Anterior cingulate cortex (tissue), 58 donors: ENCODE data around the gene SFT2D1.
"Not testable (repeated sequence)": the region's sequence is repeated elsewhere in the genome, so short reads cannot be mapped to it uniquely, and the experiment has no call there.

Source experiments
- DNase-seq, 58 donors: peaks; one replicate each; lab custom pipeline; 2025; lab: John Stamatoyannopoulos, UW

The SFT2D1 gene

DNA sequence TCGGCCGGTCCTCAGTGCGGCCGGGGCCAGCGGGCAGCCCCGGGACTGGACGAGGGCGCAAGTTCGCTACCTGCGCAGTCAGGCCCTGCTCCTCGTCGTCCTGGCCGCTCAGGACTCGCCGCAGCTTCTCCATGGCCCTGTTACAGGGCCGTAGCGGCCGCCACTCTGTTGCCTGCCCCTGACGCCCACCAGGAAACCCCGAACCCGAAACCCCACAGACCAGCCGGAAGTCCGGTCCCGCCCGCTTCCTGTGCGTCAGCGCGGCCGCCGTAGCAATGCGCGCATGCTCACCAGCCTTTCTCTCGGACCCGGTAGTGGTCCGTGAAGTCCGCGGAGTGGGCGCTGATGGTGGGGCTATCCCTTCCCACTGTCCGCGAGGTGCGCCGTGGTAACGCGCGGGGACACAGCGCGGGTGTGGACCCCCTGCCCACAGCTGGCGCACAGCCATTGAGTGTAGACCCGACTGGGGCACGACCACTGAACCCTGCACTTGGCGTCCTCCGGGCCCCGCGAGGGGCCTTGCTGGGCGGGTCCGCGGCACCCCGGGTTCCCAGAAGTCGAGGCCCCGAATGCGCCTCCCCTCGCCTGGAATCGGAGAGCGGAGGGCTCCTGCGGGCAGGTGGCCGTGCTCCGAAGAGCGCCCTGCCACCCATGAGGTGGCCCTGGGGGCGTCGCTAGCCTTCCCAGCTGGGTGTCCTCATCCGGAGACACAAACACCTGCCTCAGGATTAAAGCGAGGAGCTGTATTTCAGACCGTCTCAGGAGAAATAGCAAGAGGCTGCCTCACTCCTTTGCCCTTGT is at the start of gene SFT2D1:
SFT2D1 (minus strand) TSS at position 197 of the 801 bp plus-strand sequence; CDS start at position 133, 64 bp downstream.
- DNase-seq: peak in 57 of 58 donors; percentile 17 to 87 (median 75)

DNA sequence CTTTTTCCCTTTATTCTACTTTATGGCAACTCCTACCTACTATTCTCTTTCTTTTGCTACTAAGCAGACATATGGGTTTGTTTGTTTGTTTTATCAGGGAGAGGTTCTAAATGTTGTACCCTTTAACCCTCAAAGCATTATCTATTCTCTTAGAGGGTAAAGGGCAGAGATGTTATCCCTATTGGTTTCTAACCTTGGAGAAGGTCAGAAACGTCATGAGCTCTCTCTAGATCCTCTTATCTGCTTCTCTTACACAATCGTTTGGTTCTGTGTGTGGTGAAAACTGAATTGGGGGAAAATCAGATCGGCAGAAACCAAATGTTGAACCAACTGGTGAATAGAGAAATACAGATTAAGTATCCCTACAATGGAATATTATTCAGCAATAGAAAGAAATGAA is 46.8 kb upstream of the SFT2D1 start:
- no peak for DNase-seq

DNA sequence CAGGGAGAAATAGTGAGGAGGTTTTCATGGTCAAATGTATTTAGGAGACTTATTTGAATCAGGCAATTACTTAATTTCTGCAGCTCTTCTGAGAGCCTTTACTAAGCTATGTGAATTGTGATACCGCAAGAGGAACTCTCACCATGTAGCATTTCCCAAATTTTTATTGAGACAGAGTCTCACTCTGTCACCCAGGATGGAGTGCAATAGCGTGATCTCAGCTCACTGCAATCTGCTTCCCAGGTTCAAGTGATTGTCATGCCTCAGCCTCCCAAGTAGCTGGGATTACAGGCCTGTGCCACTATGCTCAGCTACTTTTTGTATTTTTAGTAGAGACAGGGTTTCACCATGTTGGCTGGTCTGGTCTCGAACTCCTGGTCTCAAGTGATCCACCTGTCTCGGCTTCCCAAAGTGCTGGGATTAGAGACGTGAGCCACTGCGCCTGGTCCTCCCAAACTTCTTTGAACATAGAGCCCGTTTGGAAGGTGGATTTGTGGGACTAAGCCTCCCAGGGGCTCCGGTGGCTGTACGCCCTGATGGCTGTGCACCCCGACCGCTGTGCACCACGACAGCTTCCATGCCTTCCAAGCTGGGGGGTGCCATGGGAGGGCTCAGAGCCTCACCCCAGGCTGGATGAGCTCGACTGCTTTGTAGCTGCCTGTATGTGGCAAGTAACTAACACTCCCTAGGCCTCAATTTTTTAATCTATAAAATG is 46.1 kb upstream of the SFT2D1 start:
- no peak for DNase-seq

DNA sequence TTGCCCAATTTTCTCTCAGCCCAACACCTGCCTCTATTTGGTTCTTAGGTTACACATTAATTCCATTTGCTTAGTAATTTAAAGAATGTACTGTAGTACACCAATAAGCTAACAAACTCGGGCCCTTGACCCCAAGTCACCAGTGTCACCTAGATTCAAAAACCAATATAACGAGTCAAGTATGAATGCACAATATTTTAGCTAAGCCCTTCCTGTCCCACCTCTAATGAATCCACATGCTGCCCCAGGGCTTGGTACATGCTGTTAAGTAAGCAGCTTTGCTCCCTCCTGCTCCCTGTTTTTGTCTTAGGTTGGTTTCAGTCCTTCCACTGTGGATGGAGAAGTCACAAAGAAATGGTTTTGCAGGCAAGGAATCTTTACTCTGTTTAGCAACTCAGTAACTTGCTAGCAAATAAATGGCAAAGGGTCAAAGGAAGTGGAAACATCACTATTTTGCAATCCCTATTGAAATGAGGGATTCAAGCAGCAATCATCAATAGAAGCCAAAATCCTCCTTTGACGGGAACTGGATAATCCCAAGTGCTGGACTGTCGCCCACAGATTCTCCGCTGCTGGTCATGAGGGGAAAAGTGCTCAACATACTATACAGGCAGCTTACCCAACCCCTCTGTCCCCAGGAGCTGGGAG is 45.4 kb upstream of the SFT2D1 start:
- no peak for DNase-seq

DNA sequence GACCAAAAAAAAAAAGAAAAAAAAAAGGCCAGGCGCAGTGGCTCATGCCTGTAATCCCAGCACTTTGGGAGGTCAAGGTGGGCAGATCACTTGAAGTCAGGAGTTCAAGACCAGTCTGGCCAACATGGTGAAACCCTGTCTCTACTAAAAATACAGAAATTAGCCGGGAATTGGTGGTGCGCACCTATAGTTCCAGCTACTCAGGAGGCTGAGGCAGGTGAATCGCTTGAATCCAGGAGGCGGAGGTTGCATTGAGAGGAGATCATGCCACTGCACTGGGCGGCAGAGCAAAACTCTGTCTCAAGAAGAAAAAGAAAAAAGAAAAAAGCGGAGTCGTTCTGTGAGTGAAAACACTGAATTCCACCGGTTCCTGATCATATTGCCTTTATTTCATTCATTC is 44.8 kb upstream of the SFT2D1 start:
- DNase-seq: not testable (repeated sequence)

DNA sequence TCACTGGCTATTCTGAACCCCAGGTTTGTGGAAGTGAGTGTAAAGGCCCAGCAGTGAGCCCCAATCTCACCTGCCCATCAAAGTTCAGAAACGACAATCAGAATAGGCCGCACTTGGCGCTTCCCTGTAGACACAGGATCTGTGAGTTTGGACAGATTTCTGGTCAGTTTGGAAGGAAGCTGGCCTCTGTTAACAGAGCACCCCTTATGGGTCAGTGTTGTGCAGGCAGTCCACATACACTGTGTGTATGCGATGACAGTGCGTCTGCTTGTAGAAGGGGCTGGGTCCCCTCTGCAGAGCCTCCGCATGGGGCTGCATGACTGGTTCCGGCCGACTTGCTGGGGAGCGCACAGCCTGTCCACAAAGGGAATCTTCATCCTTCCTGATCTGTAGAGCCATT is 43.8 kb upstream of the SFT2D1 start:
- DNase-seq: no peak

DNA sequence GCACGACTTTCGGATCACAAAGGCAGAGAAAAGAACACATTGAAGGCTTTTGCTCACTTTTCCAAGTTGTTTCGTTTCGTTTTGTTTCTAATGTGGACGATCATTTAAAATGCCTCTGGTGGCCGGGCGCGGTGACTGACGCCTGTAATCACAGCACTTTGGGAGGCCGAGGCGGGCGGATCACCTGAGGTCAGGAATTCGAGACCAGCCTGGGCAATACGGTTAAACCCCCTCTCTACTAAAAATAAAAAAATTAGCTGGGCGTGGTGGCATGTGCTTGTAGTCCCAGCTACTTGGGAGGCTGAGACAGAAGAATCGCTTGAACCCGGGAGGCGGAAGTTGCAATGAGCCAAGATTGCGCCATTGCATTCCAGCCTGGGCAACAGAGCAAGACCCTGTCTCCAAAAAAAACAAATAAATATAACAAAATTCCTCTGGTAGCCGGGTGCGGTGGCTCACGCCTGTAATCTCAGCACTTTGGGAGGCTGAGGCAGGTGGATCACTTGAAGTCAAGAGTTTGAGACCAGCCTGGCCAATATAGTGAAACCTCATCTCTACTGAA is 41.5 kb upstream of the SFT2D1 start:
- peak in 2 of 58 donors; percentile 42 for DNase-seq

DNA sequence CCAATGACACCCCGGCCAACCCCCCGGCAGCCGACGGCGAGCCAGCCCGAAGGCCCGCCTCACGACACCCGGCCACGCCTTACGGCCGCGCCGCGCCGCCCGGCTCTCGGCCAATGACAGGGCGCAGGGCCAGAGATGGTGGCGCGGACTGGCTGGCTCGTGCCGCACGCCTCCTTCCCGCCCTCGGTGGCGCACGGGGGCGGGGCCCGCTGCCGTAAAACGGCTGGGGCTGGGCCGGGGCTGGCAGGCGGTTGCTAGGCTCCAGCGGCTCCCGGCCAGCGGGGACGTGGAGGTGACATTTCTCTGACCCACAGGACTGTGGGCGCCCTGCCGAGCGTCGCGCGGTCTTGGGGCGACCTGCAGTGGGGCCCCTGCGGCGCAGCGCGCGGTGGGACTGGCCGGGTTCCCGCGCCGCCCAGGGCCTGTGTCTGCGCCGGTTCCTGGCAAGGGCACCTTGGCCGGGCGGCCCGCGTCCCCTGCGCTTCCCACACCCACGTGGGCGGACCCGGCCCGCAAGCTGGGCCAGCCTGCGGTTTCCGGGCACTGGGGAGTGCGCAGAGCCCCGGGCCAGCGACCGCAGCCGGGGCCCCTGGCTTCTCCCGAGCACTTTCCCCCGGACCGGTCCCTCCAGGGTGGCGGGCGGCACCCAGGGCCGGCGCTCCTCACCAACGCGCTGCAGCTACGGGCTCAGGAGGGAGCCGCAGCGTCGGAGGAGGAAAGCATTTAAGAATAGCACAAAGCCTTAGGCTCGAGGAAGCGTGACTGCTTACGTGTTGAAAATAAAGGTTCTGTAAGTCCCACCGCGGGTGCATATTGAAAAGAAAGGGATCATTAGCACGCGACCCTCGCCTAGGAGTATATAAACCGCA is 40.8 kb upstream of the SFT2D1 start, which contains the start of gene MPC1:
MPC1 (minus strand) TSS at position 8 of the 869 bp plus-strand sequence. CDS start 64 bp downstream, outside the sequence.
- peak; percentile 60 to 98 (median 95) for DNase-seq

DNA sequence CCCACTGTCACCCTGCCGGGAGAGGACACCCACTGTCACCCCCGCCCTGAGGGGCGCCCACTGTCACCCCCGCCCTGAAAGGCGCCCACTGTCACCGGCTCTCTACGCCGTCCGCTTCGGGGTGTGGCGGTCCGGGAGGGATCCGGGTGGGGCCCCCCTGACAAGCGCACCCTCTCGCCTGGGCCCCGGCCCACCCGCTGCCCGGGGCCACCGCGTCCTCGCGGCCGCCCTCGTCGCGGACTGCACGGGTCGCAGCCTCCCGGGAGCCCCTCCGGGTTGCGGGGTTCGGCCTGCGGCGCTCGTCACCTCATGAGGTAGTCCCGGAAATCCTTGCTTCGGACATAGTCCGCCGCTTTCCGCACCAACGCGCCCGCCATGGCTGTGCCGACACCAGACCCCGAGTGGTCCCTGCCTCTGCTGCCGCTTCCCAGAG is 40.2 kb upstream of the SFT2D1 start:
- peak in 1 of 58 donors; percentile 56 for DNase-seq

DNA sequence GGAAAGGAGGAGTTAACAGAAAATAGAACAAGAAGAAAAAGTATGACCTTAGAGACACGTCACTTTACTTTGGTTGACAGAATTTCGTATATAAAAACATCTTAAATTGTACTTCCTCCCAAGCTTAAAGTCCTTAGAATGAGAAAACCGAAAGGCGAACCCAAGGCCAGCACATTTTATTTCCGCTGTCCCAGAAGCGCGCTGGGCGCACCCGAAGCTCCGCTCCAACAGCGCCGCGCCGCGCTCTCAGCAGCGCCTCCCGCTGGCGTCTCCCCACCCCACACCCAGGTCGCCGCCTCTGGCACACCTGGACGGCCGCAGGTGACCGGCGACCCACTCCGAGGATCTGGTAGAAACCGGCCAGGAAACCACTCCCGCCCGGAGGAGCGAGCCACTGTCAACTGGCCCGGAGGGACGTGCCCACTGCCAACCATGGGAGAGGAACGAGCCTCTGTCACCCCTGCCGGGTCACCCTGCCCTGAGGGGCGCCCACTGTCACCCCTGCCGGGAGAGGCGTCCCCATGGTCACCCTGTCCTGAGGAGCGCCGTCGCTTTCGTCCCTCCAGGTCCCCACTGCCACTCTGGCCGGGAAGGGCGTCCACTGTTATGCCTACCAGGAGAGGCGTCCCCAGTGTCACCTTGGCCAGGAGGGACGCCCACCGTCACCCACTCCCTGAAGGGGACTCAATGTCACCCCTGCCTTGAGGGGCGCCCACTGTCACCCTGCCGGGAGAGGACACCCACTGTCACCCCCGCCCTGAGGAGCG is 39.6 kb upstream of the SFT2D1 start:
- peak in 50 of 58 donors; percentile 6 to 69 (median 44) for DNase-seq

DNA sequence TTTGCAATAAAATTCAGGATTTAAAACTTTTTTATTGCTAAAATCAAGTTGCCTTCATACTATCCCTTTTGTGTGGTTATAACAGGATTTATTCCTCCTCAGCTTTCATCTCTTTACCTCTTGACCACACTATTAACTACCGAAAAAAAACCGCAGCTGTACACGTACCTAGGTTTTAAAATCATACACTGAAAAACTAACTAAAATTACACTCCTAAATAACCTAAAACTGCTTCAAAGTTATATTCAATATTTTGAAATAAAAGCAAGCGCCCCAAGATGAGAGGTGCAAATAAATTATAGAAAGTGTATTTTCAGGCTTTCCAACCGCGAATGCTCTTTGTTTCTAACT is 39.0 kb upstream of the SFT2D1 start:
- DNase-seq: no peak

DNA sequence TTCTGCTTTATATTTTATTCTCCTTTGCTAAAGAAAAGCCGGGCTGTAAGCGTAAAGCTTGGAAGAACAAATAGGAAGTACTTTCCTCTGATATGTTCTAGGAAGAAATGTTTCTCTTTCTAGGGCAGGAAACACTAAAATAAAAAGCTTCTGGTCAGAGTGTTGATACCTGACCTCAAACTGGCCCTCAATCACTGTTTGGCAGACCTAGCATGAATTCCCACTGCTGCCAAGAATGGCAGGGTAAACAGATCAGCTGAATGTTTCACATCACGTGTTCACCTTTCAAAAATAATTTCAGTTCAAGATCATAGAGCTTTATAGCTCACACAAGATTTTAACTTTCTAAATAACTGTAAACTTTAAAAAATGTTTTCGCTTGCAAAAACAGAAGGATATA is 37.5 kb upstream of the SFT2D1 start:
- DNase-seq: no peak

DNA sequence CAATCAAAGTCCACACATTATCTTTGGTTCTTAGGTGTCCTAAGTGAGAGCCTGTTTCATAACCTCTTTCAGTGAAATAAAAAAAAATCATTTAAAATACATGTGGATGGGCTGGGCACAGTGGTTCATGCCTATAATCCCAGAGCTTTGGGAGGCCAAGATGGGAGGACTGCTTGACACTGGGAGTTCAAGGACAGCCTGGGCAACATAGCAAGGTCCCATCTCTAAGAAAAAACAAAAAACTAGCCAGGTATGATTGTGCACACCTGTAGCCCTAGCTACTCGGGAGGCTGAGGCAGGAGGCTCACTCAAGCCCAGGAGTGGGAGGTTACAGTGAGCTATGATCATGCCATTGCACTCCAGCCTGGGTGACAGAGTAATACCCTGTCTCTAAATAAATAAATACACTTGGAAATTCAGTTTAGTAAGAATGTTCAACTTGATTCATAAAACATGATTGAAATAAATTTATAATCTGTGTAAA is 36.8 kb upstream of the SFT2D1 start:
- no peak for DNase-seq

DNA sequence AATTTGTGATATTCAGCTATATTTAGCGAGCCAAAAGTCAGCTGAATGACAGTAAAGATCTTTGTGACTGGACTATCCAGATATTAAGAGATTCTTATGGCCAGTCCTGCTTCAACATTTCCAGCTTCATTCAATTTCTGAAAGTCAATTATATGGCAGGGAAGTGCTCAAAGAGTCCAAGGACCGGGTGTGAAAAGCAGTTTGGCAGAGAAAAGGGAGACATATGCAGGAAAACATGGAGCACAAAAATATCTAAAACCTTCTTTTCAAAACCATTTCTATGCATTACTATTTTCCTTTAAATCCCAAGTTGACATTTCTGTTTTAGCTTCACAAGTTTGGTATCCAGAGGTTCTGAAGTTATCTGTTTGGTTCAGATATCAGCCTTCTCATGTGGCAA is 35.4 kb upstream of the SFT2D1 start:
- DNase-seq: no peak

DNA sequence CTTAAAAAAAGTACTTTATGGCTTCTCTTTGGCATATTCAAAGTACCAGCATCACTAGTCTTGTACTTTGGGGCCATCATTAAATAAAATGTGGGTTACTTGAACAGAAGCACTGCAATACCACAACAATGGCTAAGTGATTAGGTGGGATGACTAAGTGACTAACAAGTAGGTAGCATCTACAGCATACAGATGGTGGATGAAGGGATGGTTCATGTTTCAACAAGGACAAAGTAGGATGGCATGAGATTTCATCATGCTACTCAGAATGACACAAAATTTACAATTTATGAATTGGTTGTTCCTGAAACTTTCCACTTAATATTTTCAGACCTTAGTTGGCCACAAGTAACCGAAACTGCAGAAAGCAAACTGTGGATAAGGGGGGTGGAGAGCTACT is 32.7 kb upstream of the SFT2D1 start:
- no peak for DNase-seq

DNA sequence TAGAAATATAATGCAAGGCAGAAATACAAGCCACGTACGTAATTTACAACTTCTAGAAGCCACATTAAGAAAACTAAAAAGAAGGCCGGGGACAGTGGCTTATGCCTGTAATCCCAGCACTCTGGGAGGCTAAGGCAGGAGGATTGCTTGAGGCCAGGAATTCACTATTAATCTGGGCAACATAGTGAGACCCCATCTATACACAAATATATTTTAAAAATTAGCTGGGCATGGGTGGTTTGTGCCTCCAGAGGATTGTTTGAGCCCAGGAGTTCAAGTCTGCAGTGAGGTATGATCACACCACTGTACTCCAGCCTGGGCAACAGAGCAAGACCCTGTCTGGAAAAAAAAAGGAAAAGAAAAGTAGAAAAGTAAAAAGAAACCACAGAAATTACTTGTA is 28.1 kb upstream of the SFT2D1 start:
- no peak for DNase-seq

DNA sequence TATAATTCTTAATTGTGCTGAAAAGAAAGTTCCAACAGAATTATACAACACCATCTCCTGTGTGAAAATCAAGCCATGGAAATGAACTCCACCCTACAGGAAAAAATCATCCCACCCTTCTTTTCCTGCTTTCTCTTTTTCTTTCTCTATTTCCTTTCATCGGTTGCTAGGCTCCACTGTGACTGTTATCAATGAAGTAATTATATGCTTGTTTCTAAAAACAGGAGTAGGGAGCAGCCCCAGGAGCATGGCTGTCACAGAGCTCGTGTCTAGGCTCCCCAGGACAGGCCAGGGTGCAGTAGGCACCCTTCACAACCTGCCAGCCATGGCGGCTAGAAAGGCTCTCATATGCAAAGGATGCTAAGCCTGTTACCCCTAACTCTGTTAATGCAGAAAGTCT is 27.4 kb upstream of the SFT2D1 start:
- no peak for DNase-seq

DNA sequence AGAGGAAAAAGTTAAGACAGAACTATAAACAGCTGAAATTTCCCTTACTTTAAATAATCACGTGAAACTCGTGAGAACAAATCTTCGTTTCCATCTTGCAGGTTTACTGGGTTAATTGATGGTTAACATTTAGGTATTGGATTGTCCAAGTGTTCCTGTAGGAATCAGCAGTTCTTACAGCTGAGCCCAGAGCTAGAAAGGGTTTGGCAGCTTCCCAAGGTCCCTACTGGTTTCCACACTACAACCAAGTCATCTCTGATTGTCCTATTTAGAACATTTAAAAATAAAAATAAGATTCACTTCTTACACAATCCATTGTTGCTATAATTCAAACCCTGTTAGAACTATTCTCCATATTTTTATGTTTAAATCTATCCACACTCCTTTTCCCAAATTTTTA is 24.6 kb upstream of the SFT2D1 start:
- no peak for DNase-seq

DNA sequence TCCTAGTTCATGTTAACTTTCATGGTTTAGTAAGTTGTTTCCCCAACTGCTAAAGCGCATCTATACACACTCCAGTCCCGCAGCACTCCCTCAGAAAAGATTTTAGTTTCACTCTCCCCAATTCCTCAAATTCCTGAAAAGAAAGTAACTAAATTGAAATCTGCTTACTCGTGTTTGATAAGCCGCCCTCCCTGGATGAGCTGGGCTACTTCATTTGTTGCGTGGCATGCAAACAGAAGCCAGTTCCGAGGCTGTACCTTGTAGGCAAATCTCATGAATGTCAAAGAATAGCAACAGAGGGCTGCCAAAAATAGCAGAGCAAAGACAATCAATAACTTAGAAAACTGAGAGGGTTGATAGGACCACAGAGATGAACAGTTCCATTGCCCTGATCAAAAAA is 23.5 kb upstream of the SFT2D1 start:
- DNase-seq: no peak
